Measurements from ENCODE around the gene PBOV1. TPM values are rescaled to one million over a fixed set of nuclear protein-coding genes. Genes with fewer than 3 reads are reported as not detected.

Gene PBOV1
- total RNA-seq, 1 experiment from 2014 or later, result not detected

- TF ChIP-seq, protein P1, sequence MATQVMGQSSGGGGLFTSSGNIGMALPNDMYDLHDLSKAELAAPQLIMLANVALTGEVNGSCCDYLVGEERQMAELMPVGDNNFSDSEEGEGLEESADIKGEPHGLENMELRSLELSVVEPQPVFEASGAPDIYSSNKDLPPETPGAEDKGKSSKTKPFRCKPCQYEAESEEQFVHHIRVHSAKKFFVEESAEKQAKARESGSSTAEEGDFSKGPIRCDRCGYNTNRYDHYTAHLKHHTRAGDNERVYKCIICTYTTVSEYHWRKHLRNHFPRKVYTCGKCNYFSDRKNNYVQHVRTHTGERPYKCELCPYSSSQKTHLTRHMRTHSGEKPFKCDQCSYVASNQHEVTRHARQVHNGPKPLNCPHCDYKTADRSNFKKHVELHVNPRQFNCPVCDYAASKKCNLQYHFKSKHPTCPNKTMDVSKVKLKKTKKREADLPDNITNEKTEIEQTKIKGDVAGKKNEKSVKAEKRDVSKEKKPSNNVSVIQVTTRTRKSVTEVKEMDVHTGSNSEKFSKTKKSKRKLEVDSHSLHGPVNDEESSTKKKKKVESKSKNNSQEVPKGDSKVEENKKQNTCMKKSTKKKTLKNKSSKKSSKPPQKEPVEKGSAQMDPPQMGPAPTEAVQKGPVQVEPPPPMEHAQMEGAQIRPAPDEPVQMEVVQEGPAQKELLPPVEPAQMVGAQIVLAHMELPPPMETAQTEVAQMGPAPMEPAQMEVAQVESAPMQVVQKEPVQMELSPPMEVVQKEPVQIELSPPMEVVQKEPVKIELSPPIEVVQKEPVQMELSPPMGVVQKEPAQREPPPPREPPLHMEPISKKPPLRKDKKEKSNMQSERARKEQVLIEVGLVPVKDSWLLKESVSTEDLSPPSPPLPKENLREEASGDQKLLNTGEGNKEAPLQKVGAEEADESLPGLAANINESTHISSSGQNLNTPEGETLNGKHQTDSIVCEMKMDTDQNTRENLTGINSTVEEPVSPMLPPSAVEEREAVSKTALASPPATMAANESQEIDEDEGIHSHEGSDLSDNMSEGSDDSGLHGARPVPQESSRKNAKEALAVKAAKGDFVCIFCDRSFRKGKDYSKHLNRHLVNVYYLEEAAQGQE (IDR thresholded peaks at IDR 0.05; ENCODE audit: low read depth), result no peak
- no peak for TF ChIP-seq YY1 (IDR thresholded peaks at IDR 0.05; ENCODE audit: extremely low read depth, insufficient replicate concordance, low read depth, low read length)
Measured at GRCh38 chr6:138201836-138202235, 16.5 kb downstream of the PBOV1 start (continued).

- Histone ChIP-seq H3K79me2 (ENCODE audit: insufficient read depth, low read length) (no peaks in the 10 kb centered on the region), H3K27me3 (ENCODE audit: insufficient read depth, low read length) (no peaks in the 10 kb centered on the region), H3K9ac (ENCODE audit: low read length) (no peak overlapping the region), H3K9me3 (ENCODE audit: control insufficient read depth in 1 of 2, insufficient read depth in 1 of 2, low read depth in 1 of 2, low read length in 2 of 2) (no peaks in the 10 kb centered on the region), H3K36me3 (ENCODE audit: control insufficient read depth in 1 of 2, insufficient read depth in 2 of 2, low read length in 2 of 2) (no peaks in the 10 kb centered on the region), H3K4me2 (ENCODE audit: low read length) (no peak overlapping the region), H4K20me1 (ENCODE audit: insufficient read depth) (no peaks in the 10 kb centered on the region), H3K4me1 (ENCODE audit: control insufficient read depth in 1 of 2, insufficient read depth in 2 of 2, low read length in 2 of 2) (no peaks in the 10 kb centered on the region), H3K27ac (ENCODE audit: low read depth, low read length) (no peak overlapping the region), H2AFZ (ENCODE audit: low read depth, low read length, poor library complexity, severe bottlenecking) (no peak overlapping the region), H3K4me3 (replicated peaks in 1 of 2; ENCODE audit: low read depth in 1 of 2, low read length in 2 of 2) (no peak overlapping the region), H3K9me2 (ENCODE audit: insufficient read depth) (no peaks in the 10 kb centered on the region)
- ChIA-PET CTCF (interaction anchor here (1.1 kb wide), 1 partner anchor 13 kb away, joined by 3 read pairs; no protein-coding TSS in a partner anchor), RAD21 (ENCODE audit: low non-redundant PET in 1 of 2, low total read pairs in 2 of 2, uncharacterized antibody in 2 of 2, unreplicated experiment in 2 of 2) (no interaction called here), POLR2A (no interaction called here)
- BruUV-seq (replicated peaks), result no TSS peak
- TF ChIP-seq JUND (IDR thresholded peaks at IDR 0.05) (no peak), SP1 (IDR thresholded peaks at IDR 0.05; ENCODE audit: low read depth) (no peak), EZH2 (IDR thresholded peaks at IDR 0.05) (no peak), TCF7L2 (IDR thresholded peaks at IDR 0.05; ENCODE audit: borderline replicate concordance, extremely low read depth, insufficient read depth, insufficient read length) (no peak), SRF (IDR thresholded peaks at IDR 0.05; ENCODE audit: low read depth) (no peak), RAD21 (IDR thresholded peaks at IDR 0.05; ENCODE audit: low read depth) (no peak), ELF1 (IDR thresholded peaks at IDR 0.05; ENCODE audit: borderline replicate concordance, low read depth) (no peak)
- TF ChIP-seq, protein P2, sequence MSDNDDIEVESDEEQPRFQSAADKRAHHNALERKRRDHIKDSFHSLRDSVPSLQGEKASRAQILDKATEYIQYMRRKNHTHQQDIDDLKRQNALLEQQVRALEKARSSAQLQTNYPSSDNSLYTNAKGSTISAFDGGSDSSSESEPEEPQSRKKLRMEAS (IDR thresholded peaks at IDR 0.05), result no peak
- TF ChIP-seq, protein P1 (IDR thresholded peaks at IDR 0.05; ENCODE audit: low read depth), result no peak
- intact Hi-C loops (cut with micrococcal nuclease), result no loop called here
- ATAC-seq (no peak), DNase-seq (ENCODE audit: low read depth, low spot score) (no peak)
Measured at GRCh38 chr6:138198430-138199091, 19.7 kb downstream of the PBOV1 start.
